D721Med (cell line): Measurements from ENCODE around the gene NWD2.

Source experiments
- DNase-seq: peaks from one replicate; pipeline ENCODE4 v3.0.0; 2011; ENCODE audit warnings: low spot score; ENCODE audit not compliant: insufficient read length
- FAIRE-seq: peaks from 2 replicates; lab custom pipeline; 2011; peaks lifted over from hg19 to GRCh38; lab: Jason Lieb, UNC
- TF ChIP-seq, protein P1 (sequence below): IDR thresholded peaks from 2 replicates; pipeline ENCODE4 v1.5.1; 2012; ENCODE audit warnings: mild to moderate bottlenecking, control low read depth; ENCODE audit not compliant: insufficient read depth; ENCODE audit errors: missing control alignments

NWD2 gene

DNA sequence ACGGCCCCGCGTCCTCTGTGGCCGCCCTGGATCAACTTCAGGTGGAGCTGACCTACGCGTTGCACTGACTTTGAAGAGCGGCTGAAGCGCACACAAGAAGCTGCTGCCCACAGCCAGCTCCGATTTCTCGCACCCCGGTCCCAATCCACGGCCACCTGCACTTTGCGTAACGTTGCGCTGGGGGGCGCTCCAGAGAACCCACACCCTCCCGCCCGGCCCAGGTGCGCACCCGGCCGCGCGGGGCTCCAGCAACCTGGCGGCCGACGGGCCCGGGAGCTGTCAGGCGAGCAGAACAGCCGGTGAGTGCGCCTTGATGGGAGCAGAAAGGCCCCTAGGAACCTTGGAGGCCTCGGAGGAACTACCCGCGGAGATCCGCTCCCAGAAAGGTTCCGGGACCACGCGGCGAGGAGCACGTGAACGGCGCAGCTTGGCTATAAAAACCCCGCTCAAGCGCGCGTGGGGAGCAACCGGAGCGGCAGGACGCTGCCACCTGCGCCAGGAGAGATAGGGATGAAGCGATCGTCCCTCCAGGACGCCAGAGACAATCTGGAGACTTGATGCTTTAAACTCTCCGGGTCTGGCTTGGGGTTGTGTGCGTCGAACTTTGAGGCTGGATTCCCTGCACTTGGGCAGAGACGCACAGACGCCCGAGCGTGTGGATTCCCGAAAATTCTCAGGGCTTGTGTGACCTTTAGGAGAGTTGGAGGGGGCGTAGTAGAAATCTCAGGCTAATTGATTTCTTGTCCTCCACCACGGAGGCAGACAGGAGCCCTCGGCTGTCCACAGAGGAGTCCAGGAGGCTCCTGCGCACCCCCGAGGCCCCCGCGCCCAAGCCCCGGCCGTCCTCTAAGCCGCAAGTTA lies 591 bp upstream of the NWD2 start:
- FAIRE-seq (no peak), DNase-seq (no peak)
- TF ChIP-seq, protein P1, sequence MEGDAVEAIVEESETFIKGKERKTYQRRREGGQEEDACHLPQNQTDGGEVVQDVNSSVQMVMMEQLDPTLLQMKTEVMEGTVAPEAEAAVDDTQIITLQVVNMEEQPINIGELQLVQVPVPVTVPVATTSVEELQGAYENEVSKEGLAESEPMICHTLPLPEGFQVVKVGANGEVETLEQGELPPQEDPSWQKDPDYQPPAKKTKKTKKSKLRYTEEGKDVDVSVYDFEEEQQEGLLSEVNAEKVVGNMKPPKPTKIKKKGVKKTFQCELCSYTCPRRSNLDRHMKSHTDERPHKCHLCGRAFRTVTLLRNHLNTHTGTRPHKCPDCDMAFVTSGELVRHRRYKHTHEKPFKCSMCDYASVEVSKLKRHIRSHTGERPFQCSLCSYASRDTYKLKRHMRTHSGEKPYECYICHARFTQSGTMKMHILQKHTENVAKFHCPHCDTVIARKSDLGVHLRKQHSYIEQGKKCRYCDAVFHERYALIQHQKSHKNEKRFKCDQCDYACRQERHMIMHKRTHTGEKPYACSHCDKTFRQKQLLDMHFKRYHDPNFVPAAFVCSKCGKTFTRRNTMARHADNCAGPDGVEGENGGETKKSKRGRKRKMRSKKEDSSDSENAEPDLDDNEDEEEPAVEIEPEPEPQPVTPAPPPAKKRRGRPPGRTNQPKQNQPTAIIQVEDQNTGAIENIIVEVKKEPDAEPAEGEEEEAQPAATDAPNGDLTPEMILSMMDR: peak; percentile 31

DNA sequence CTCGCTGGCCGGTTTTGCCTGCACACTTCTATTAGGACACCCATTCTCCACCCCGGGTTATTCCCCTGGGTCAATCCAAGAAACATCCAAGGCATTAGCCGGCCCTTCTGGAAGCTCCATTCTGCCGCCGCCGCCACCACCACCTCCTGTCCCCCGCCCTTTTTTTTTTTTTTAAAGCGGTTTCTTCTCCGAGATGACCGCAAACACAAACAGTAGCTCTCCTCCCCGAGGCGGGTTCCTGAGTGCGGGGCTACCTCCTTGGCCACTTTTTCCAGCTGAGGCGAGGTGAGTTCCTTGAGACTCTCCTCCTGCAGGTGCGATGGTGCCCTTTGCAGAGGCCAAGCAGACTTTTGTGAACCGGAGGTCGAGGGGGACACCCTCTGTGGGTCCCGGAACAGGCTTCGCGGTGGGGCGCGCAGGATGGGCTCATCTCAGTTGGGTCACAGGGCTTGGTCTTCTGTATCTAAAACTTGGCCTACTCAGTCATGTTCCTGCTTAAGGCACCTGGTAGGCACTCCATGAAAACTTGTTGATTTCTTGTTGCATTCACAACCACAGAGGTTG lies 930 bp downstream of the NWD2 start:
- TF ChIP-seq, protein P1: no peak
- no peak for DNase-seq
- FAIRE-seq: no peak

DNA sequence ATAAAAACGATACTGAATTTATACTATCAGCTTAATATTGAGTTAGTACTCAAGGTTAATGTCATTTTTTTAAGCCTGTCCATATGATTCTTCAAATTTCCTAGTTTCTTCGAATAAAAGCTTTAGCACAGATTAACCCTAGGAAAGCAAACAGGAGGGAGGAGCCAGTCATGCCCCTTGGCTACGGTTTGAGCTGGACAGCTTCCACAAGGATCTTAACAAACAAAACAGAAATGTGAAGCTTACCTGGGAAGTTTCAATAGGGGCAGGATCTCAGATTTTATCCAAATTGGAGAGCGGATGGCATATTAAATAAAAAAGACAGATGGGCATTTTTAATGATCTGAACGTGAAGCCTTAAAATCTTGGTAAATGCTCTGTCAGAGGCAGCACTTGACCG lies 2.3 kb downstream of the NWD2 start:
- TF ChIP-seq, protein P1: no peak
- no peak for DNase-seq
- no peak for FAIRE-seq

DNA sequence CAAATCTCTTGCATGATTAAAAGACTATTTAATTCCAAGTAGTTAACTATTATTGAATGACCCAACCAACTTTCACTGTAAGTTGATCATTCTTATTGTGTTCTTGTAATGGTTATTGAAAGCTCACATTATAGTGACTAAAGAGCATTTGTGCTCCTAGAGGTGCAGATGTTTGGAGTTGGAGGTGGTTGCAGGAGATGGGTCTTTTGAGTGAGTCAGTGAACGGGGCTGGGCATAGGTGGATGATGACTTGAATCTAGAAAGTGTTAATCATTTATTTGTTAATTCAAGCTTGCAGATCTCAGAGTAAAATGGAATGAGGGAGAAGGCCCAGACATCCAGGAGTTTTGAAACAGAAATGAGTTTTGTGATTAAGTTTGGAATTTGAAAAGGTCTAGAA lies 13.7 kb downstream of the NWD2 start:
- FAIRE-seq (no peak), DNase-seq (no peak)
- TF ChIP-seq, protein P1: no peak

DNA sequence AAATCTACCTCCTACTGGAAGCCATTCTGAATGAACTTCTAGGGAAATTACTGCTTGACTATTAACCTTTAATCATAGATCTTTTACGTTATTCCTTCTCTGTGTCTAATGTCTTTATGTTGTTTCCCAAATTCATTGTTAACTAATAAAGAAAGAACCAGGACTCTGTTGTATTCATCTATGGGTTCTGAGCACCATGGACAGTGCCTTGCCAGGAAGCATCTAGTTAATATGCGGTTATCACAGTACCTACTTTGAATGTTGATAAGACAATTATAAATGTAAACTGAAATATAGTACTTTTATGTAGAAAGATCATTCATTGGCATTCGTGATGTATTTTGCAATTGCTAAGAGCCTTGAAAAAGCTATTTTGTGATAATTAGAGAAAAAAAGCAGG lies 23.8 kb downstream of the NWD2 start:
- DNase-seq (no peak), FAIRE-seq (no peak)
- TF ChIP-seq, protein P1: no peak

DNA sequence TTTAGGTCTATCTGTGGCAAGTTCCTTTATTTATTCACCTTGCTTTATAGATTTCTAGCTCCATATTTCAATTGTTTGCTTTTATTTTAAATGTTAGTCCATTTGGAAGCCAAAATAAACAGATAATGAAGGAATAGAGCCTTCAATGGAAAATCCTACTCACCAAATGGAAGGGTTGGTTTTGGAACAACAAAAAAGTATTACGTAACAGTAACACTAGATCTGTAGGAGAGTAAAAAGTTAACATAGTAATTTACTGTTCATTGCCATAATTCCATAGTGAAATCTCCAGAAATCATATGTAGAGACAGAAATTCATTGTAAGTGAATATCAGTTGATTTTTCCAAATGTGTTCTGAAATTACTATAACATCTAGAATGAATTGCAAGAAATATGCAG lies 34.6 kb downstream of the NWD2 start:
- no peak for DNase-seq
- FAIRE-seq: no peak
- TF ChIP-seq, protein P1: no peak

DNA sequence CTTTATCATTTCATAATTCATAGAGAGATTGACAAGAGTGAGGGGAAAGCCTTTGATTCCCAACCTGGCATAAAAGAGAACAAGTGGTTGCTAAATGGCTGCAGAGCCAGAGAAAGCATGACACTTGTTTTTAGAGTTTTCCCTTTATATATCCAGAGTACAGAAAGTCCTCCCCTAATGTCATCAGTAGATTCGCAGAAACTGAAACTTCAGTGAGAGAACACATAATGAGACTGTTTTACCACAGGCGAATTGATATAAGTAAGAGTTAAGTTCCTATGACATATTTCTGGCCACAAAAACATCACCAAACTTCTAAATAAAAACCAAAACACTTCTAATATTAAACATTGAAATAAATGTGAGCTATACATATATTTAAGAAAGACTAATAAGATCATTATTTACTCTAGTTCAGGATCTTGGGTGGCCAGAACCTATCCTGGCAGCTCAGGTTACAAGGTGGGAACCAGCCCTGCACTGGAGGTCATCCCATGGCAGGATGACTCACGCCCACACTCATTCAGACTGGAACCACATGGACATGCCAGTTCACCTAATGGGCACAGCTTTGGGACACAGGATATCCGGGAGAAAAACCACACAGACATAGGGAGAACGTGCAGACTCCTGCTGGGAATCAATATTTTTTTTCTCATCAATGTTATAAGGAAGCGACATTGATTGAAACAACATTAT lies 35.5 kb downstream of the NWD2 start:
- TF ChIP-seq, protein P1: no peak
- FAIRE-seq (no peak), DNase-seq (no peak)
